GM12872 (cell line): ENCODE data around the gene SH3RF3.

Experiments used
- TF ChIP-seq, protein P1 (sequence below): IDR thresholded peaks from 3 replicates; pipeline ENCODE4 v1.5.1; 2011; ENCODE audit warnings: low read depth, mild to moderate bottlenecking, low read length, moderate library complexity; ENCODE audit not compliant: insufficient read depth

SH3RF3 gene

GRCh38 chr2:109085912-109086742, 42.9 kb upstream of the SH3RF3 start:
- TF ChIP-seq, protein P1, sequence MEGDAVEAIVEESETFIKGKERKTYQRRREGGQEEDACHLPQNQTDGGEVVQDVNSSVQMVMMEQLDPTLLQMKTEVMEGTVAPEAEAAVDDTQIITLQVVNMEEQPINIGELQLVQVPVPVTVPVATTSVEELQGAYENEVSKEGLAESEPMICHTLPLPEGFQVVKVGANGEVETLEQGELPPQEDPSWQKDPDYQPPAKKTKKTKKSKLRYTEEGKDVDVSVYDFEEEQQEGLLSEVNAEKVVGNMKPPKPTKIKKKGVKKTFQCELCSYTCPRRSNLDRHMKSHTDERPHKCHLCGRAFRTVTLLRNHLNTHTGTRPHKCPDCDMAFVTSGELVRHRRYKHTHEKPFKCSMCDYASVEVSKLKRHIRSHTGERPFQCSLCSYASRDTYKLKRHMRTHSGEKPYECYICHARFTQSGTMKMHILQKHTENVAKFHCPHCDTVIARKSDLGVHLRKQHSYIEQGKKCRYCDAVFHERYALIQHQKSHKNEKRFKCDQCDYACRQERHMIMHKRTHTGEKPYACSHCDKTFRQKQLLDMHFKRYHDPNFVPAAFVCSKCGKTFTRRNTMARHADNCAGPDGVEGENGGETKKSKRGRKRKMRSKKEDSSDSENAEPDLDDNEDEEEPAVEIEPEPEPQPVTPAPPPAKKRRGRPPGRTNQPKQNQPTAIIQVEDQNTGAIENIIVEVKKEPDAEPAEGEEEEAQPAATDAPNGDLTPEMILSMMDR = no peak

- TF ChIP-seq, protein P1 = no peak
These were observed 42.3 kb upstream of the SH3RF3 start for GRCh38 chr2:109086743-109087020.

GRCh38 chr2:109087055-109087663, 41.8 kb upstream of the SH3RF3 start:
- TF ChIP-seq, protein P1 = no peak

GRCh38 chr2:109089602-109090300, 39.3 kb upstream of the SH3RF3 start:
- TF ChIP-seq, protein P1 = no peak

- TF ChIP-seq, protein P1 = no peak
These were observed 37.5 kb upstream of the SH3RF3 start for GRCh38 chr2:109091526-109091925.

GRCh38 chr2:109094144-109094543, 34.9 kb upstream of the SH3RF3 start:
- TF ChIP-seq, protein P1 = no peak

DNA sequence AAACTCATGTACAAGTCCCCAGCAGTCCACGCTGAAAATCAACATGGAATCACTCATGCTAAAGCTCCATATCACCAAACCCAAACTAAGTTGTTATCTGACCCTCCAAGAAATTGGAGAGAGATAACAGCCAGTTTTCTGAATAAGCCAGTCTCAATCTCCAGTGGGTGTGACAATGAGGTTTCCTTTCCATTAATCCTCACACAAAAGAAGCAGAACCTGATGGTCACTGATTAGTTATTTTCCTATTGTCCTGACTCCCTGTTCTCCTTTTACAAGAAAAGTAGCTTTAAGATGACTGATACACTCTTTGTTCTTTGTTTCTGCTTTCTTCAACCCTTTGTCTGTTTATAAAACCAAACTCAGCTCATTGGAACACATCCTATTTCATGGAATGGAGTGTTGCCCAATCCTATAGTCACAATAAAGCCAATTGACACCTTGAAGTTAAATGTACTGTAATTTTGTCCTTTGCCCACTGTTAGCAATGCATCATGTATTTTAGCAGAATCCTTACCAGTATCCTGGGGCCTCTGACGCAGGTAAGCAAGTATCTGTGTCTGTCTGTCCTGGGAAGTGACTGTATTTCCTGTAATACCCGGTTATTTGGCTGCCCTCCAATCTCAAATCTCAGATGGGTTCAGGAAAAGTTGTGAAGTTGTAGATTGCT, 30.6 kb upstream of the SH3RF3 start:
- TF ChIP-seq, protein P1 = no peak
